Activated gamma-delta T cell (primary cell): Measurements from ENCODE around the gene DKC1.
"Not testable (repeated sequence)": the region's sequence is repeated elsewhere in the genome, so short reads cannot be mapped to it uniquely, and the experiment has no call there.

ENCODE experiments used
- DNase-seq: peaks from one replicate; lab custom pipeline; 2025; lab: John Stamatoyannopoulos, UW

The DKC1 gene

DNA sequence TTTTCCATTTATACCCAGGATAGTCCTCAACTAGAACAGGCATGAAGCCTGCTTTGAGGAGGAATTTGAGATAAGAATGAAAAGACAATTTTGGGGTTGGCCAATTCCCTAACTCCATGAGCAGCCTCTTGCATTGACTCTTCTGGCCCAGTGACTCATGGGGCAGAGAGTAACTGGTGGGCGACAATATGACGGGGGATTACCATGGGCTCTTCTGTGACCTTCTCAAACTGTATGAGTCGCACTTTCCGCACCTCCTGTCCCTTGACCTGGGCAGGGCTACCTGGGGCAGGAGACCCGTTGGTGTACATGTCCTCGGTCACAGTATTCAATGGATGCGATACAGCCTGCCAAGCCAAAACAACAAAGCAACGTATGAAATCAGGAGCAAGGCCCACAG is 29.3 kb downstream of the DKC1 start:
- DNase-seq = no peak

DNA sequence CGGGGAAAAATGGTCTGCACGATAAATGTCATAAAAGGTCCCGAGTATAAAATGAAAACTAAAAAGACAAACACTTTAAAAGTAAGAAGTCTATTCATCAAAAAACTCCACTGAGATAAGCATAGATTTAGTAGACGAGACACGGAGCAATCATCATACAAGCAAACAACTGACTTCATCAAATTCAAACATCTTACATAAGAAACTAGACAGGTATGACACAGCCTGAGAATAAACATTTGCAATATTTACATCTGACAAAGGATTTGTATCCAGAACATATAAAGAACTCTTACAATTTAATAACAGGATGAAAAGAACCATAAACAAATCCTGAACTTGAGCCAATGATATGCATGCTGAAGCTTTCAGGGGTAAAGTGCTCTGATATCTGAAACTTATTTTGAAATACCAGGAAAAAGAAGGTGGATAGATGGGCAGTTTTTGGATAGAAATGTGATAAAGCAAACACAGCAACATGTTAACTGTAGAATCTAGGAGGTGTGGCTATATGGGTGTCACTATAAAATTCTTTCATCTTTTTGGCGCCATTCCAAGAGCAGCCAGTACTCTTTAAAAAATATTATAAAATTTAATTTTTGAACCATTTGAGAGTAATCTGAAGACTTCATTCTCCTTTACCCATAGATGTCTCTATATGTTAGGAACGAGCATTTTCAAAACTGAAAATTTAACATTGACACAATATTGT is 30.6 kb downstream of the DKC1 start:
- DNase-seq = no peak

DNA sequence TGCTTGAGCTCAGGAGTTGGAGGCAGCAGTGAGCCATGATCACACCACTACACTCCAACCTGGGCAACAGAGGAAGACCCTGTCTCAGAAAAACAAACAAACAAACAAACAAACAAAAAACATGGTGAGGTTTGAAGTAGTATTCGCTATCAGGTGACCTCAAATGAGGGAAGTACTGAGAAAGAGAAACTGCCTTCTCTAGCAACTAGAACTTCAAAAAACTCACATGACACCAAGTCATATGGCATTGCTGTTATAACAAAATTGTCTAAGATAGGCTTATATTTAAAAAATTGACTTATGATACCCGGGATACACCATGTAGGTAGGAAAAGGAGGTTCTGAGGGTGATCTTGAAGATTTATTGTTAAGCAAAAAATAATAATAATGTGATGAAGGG is 32.4 kb downstream of the DKC1 start:
- DNase-seq = no peak

DNA sequence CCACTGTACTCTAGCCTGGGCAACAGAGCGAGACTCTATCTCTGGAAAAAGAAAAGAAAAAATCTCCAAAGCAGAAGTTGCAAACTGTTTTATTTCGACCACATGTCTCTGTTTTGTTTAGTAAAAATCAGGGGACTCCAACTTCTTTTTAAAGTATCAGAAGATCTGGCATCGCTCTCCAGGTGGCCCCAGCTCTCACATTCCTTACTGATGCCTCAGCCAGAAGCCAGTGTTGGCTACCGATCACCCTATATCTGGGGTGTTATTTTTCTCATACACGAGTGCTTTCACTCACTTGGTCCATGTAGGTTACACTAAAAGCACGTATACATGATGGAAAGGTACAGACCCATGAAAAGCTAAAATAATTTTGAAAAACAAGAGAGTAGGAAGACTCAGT is 34.3 kb downstream of the DKC1 start:
- DNase-seq = no peak

DNA sequence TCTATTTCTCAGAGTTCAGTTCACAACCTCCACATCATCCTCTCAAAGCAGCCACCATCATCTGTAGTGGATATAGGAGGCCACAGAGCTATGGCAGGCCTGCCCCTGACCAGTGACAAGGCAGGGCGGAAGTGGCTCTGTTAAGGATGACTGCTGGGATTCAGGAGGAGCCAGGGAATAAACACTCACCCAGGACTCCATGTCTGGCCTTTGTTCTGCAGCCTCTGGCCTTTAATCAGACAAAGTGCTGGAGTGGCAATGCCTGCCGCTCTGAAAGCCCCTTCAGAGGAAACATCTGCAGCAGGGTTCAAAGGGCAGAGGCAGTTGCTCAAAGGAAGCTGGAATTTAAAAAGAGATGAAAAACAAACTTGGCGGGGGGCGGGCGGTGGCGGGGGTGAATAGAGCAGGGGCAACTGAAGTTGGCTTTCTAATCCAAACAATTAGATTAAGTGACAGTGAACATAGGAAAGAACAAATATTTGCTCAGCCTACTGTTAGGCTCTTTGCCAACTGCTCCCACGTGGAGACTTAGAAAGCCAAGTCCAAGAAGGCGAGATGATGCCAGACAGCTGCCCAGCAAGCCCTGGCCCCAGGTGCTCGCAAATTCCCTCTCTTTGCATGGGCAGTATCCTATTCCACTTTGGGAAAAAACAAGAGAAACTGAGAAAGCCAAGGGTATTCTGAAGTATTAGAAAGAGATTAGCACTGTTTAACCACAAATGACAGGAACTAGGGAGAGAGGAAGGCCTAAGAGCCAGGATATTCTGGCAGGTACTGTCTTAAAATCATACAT is 37.1 kb downstream of the DKC1 start:
- no peak for DNase-seq

DNA sequence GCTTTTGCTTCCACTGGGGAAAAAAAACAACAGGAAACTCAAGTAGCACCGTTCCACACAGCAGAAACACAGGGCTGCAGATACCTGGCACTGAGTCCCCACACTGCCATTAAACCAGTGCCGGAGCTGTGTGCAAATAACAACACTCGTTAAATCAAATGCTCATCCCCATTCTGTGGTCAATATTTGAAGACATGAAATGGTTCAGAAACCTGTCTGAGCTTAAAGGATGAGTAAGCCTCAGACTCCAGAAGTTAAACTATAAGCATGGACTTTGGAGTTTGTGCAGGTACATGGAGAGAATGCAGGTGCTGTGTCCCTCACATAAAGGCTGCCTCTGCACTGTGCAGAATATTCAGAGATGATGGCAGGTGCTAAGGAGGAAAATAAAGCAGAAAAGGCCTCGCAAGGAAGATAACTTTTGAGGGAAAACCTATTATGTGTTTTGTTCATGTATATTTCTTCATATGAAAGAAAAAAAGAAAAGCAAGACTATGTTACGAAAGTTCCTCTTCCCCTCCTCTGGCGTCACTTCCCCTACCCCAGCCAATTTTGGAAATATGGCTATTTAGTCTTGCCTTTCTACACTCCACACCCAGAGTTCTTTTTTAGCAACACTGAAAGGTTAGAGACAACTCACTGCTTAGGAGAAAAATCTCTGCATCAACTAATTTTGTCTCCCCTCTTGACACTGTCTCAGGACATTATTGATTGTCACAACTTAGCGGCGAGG is 38.0 kb downstream of the DKC1 start:
- DNase-seq = no peak

DNA sequence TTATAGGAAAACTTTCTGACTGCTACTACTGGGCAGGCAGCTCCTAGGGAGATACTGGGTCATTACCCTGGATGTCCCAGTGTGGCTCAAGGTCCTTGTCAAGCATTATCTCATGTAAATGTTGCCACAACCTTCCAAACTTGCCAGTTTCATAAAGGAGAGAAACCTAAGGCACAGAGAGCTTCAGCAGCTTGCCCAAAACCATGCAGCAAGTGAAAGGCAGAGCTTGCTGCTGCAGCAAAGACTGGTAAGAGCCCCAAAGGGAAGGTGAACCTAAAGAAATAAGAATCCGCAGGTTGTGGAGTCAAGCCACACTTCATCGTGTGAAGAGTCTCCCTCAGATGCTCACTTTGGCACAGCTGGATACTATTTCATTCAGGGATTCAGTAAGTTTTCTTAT is 40.3 kb downstream of the DKC1 start:
- DNase-seq = no peak

DNA sequence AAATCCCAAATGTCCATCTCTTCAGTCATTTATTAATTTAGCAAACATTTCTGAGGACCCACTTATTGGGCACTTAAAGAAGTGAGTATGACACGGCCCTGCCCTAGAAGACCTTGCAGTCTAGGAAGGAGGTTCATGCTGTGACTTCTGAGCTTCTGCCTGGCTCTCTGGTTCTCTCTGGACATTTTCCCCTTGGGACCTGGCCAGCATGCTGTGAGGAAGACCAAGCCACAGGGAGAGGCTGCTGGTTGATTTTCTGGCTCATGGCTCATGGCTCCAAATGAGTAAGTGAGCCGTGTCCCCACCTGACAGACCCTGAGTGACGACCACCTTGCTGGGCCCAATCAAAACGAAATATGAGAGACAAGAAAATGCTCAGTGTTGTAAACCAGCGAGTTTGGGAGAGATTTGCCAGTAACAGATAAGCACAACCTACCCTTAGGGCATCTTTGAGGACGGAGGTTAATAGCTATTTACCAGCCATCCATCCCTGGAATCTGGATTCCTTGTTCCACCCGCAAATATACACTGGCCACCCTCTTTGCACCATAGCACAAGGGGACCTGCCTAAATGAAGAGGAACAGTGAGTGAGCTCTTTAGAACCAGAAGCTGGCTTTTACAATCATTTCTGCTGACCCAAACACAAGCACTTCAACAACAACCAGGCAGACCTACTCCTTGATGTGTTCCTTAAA is 41.7 kb downstream of the DKC1 start:
- no peak for DNase-seq

DNA sequence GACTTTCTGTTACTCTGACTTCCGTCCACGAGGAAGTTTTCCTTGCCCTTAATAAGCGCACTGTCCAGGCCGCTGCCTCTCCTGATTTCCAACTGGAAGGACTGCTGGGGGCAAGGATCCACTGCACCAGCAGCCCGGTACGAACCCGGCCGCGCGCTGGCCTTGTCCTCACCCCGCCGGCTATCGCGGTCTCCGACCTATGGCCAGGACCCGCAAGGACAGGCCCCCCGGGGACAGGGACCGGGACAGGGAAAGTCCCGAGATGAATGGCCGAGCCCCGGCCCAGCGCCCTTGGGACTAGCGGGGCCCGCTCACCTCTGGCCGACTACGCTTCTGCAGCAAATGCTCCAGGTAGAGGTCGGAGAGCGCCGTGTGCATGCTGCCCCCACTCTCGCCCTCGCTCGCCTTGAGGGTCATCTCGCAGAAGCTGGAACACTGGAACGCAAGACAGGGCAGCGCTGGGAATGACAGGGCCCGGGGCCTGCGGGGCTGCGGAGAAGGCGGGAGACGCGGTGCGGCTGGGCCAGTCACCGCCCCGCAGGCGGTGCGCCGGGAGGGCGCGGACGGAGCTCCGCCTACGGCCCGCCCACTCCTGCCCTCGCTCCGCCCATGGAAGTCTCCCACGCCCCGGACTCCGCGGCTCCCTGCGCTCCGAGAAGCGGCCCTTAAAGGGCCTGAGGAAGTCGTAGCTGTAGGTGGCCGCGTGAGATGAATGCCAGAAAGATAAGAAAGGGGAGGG is 42.5 kb downstream of the DKC1 start, which contains the start of gene MPP1:
Gene MPP1, minus strand, starts transcription at position 529 of the 739 bp plus-strand sequence. Its CDS starts 112 bp downstream, at position 417.
- DNase-seq = peak; percentile 55

DNA sequence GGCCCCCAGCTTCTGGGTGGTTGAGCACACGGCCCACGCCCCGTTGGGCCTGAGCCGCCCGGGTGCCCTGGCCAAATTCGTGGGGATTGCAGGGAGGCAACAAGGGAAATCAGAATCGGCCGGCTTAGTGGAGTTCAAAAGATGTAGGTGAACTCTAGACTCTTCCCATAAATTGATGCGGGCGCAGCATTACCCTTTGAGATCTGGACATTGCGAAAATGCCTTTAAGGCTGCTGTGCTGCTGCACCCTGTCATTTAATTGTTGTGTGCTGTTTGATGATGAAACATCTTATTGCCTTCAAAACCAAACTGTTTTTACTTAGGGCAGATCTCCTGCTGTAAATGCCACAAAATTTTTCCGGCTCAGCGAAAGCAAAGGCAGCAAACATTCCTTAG is 43.0 kb downstream of the DKC1 start:
- DNase-seq = no peak

DNA sequence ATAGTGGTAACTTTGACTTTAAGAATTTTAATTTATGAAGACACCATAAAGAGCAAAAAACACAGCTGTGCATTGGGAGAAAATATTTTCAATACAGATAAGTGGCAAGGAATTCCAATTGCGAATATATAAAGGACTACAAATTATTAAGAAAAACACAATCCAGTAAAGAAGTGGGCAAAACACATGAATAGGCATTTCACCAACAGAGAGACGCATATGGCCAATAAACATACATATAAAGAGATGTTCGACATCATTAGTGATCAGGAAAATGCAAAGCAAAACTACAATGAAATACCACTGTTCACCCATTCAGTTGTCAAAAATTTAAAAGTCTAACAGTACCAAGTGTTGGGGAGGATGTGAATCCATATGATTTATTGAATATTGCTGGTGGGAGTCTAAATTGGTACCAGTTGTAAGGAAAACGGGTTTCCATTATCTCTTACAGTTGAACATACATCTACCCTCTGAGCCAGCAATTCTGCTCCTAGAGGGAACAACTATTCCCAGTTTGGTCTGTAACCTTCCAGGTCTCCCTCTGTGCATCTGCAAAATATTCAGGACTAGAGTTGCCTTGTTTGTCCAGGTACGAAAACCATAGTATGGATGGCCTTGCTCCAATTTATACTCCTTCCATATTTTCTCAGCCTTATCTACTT is 44.3 kb downstream of the DKC1 start:
- DNase-seq = no peak

DNA sequence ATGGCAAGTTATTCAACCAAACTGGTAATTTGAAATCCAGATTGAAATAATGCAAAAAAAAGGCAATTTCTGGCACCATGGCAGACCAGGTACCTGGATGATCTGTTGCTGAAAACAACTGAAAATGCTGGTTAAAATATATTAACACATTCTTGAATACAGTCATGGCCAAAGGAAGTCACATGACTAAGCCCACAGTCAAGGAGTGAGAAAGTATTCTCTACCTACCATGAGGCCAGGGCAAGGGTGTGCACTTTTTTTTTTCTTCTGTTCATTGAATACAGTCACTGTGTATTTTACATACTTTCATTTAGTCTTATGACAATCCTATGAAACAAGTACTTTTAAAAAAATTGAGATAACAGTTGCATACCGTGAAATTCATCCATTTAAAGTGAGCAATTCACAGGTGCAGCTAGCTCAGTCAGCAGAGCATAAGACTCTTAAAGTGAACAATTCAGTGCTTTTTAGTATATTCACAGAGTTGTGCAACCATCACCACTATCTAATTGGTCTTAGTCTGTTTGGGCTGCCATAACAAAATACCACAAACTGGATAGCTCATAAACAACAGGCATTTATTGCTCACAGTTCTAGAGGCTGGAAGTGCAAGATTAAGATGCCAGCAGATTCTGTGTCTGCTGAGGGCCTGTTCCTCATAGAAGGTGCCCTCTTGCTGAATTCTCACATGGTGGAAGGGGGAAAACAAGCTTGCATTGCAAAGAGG is 47.4 kb downstream of the DKC1 start:
- DNase-seq = no peak

DNA sequence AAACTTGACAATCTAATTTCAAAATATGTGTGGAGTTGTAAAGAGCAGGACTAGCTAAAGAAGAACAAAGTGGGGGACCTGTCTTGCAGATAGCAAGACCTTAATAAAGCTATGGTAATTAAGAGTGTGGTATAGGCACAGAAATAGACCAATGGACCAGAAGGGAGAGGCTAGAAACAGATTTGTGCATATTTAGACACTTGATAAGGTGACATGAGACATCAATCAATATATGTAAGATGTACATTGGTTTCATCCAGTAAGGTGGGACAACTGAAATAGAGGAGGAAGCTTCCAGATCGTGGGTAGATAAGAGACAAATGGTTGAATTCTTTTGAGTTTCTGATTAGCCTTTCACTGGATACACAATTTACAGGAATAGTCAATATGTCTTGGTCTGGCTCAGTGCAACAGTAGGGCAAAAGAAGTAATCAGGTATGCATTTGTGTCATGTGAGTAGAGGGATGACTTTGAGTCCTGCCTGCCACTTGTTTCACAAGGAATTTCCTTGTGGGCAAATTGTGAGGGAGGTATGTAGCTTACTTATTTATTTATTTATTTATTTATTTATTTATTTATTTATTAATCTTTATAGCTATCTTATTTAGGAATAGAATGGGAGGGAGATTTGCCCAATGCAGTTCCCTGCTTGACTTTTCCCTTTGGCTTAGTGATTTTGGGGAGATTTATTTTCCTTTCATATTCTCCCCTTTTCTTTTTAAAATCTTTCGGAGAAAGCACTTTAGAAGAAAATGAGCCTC is 49.9 kb downstream of the DKC1 start:
- DNase-seq = no peak

DNA sequence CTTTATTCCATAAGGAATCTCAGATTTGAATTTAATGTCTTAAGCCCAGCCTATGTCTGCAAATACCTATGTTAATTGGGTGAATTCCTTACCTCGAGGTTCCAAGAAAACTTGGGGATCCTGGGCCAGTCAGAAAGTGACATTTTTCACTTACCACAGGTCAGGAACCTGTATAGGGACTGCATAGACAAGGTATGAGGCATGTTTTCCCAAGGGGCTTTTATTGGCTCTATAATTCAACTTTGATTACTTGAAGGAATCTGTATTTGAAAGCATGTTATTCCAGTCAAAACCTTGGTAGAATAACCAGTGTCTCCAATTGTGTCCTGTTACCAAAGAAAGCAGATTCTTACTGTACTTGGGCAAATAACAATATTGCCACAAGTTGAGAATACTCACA is 51.1 kb downstream of the DKC1 start:
- no peak for DNase-seq

DNA sequence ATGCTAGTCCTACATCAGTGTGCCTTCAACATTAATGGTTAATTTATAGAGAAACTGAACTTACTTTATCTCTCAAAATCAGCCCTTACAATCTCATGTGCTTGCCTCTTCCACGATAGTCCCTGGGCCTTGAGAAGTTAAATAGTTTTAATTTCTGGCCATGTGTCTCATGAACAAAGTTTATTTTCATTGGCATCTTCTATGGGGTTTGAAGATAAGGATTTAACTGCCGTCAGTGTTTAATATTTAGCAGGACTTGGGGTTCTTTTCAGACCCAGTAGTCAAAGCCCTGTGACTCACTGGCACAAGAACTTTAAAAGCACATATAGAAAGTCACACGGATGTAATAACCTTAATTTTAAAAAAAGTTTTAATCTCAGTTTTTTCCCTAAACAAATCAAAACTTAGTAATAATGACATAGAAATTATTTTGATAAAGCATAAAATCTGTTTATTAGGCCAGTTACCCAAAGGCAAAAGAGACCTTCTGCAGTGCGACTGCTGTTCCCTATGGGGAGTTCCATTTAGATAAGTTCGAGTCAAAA is 52.7 kb downstream of the DKC1 start:
- no peak for DNase-seq

DNA sequence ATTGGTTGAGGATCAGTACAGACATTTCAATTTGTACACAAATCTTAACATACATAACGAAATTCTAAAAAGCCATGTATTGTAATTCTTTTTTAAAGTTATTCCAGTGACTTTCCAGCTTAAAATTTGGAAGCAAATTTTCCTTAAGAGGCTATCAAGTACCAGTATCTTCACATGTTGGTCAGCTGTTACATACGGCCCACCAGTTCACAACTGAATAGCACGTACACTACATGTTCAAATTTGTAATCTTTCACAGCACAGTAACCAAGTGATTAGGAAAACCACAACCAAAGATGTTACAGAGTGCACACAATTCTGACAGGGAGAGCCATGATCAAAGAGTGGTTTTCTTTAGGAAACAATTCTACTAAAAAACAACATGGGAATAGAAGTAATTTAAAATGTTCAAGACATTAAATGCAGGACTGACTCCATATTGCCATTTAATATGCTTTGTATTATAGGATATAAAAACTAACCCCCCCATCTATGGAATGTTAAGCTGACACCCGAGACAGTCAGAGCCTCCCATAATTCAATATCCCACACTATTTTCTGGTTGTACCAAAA is 53.7 kb downstream of the DKC1 start:
- not testable (repeated sequence) for DNase-seq

DNA sequence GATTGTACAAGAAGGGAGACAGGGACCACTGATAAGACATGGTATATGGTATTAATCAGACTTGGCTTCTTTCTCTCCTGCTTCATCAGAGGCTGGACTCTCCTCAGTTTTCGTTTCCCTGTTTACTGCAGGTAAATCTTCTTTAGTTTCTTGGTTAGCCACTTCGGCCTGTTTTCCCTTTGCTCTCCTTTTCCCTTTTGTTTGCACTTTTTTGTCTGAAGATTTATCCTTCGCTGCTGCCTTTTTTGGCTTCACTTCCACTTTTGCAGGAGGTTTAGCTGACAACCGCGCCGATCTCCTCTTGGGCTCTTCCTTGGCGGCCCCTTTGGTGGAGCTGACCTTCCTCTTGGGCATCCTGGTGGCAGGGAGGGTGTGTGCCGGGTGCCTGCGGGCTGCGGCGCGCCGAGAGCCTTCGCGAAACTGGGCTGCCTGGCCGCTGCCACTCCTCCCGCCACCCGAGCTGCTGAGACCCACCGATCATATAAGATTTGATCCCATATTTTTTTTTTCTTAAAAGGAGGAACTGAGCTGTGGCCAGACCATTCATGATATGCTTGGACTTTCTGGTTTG is 54.5 kb downstream of the DKC1 start:
- not testable (repeated sequence) for DNase-seq
